WI38 (cell line): ENCODE measurements around the gene MACC1.

ENCODE experiments used
- H3K4me3 ChIP-seq: 2 replicates; pipeline ENCODE4 v1.5.1; 2011; ENCODE audit warnings: low read depth, mild to moderate bottlenecking, control low read depth, low read length
- CTCF ChIP-seq: IDR thresholded peaks from 2 replicates; pipeline ENCODE4 v1.5.1; 2012; ENCODE audit warnings: low read depth, mild to moderate bottlenecking, control low read depth, low read length

Gene MACC1

GRCh38 chr7:20229081-20229480 lies 11.9 kb upstream of the MACC1 start:
- no peak overlapping the region for H3K4me3 ChIP-seq
- no peak for TF ChIP-seq CTCF

DNA sequence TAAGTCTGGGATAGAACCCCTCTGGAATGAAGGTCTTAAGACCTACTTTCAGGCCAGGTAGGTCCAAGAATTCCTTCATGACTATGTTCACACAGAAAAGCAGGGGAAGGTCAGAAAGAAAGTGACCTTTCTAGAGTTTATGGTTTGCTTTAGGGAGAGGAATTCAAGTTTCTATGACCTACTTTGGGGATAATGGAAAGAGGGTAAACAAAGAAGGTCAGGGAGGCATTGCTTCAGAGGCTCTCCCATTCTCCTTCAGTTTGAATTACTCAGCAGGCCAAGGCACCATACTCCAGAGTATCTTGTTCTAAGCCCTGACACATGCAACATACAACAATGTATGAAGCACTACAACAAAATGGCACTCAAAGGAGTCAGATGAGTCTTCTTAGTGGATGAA lies 11.5 kb upstream of the MACC1 start:
- no peak for TF ChIP-seq CTCF
- no peak overlapping the region for H3K4me3 ChIP-seq

DNA sequence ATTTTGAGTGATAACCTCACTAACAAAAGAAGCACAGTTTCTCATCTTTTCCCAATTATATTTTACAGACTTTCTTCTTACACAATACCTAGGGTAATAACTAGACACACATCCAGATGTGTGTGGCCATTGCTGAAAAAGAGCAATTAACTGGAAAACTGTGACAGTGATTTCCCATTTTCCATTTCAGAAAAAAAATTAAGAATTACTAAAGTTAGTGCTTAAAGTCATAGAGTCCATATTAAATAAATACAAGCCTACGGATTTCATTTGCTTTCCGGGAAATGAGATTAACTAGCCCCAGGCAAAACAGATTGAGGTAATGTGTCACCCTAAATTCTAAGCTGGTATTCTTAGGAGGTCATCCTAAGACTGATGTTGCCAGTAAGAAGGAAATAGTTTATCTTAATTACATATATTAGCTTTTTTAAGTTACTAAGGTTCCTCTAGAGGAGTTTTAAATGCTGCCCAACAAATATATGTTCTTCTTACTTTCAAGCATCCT lies 10.2 kb upstream of the MACC1 start:
- no peak overlapping the region for H3K4me3 ChIP-seq
- TF ChIP-seq CTCF: no peak

DNA sequence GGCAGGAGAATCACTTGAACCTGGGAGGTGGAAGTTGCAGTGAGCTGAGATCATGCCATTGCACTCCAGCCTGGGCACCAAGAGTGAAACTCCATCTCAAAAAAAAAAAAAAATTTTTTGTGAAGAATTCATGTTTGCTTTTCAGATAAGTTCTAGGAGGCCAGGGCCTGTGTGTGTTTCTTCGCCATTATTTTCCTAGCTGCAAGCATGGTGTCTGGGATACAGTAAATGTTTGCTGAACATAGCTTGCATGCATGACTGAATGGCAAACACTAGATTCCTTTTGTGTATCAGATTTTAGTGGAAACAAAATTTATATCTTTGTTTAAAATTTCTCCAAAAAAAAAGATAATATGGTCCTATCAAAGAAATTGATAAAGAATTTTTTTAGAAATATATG lies 9.7 kb upstream of the MACC1 start:
- no peak overlapping the region for H3K4me3 ChIP-seq
- TF ChIP-seq CTCF: no peak

DNA sequence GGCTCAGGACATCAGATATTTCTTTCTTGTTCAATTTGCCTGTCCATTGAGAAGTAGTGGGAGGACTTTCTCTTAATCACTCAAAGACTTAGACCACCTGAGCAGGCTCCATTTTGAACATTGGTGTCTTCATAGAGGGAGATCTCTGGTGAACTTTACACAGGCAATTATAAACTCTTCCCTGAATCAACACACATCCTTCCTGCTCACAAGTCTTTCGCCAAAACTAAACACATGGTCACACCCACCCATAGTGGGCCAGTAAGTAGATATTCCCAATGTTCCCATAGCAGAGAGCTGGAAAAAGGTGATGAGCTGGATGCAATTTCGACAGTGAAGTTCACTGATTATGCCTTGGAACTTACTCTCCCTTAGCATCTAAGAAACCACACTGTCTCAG lies 8.2 kb upstream of the MACC1 start:
- no peak overlapping the region for H3K4me3 ChIP-seq
- TF ChIP-seq CTCF: no peak

DNA sequence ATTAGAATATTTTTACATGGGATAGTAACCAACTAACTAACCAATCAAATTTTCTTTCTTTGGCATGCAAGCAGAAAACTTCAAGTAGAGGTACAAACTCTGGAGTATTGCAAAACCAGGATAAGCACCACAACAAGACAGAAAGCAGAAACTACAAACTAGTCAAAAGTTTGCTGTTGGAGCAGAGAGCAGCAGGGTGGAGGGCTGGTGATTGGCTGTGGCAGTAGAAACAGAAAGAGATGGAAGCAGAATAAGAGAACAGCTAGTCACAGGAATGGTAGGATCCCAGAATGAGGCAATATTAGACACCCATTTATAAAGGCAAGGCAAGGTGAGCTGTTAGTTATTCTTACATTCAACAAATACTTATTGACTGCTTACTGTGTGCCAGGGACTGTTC lies 6.8 kb upstream of the MACC1 start:
- TF ChIP-seq CTCF: no peak
- no peak overlapping the region for H3K4me3 ChIP-seq

- TF ChIP-seq CTCF: no peak
- no peak overlapping the region for H3K4me3 ChIP-seq
These were observed 6.2 kb upstream of the MACC1 start for GRCh38 chr7:20223356-20223755.
